Measurements from ENCODE around the gene CEP112. TPM values are rescaled to one million over a fixed set of nuclear protein-coding genes. Genes with fewer than 3 reads are reported as not detected.

The CEP112 gene
- total and polyA plus RNA-seq, 2 donors (not counting 1 experiment from before 2014, with no cell fraction given): 5.4 to 6.4 TPM

GRCh38 chr17:66207936-66208335, 16.0 kb upstream of the CEP112 start:
- Histone ChIP-seq H3K4me2 (ENCODE audit: extremely low read depth, insufficient read depth, low read length) (no peak overlapping the region), H3K9ac (ENCODE audit: insufficient read depth, low read length) (no peak overlapping the region), H2AFZ (ENCODE audit: low read length) (no peak overlapping the region), H3K9me3 (ENCODE audit: control insufficient read depth, insufficient read depth, low read depth, low read length) (no peaks in the 10 kb centered on the region), H3K79me2 (ENCODE audit: control insufficient read depth, insufficient read depth, low read length) (no peaks in the 10 kb centered on the region), H3K4me1 (ENCODE audit: control insufficient read depth, extremely low read depth, insufficient read depth, low read length) (no peaks in the 10 kb centered on the region), H3K27ac (ENCODE audit: insufficient read depth, low read length) (no peak overlapping the region), H3K36me3 (ENCODE audit: control insufficient read depth, insufficient read depth, low read length) (no peaks in the 10 kb centered on the region), H3K27me3 (ENCODE audit: control insufficient read depth, insufficient read depth, low read length) (no peaks in the 10 kb centered on the region), H3K4me3 (replicated peaks in 1 of 4; ENCODE audit: control extremely low read depth in 1 of 4, insufficient read depth in 1 of 4, low read depth in 3 of 4, low read length in 4 of 4) (no peak overlapping the region), H4K20me1 (ENCODE audit: control insufficient read depth, extremely low read depth, insufficient read depth, low read length) (no peaks in the 10 kb centered on the region)
- TF ChIP-seq EZH2 (IDR thresholded peaks at IDR 0.05; ENCODE audit: low read length, missing control alignments) (no peak), CTCF (conservative IDR thresholded peaks at IDR 0.05 in 1 of 2, IDR thresholded peaks at IDR 0.05 in 1 of 2; ENCODE audit: low read depth in 1 of 2, low read length in 2 of 2) (no peak)
- DNase-seq (ENCODE audit: low read depth in 2 of 2): no peak

GRCh38 chr17:66203274-66204015, 11.5 kb upstream of the CEP112 start:
- TF ChIP-seq EZH2 (IDR thresholded peaks at IDR 0.05; ENCODE audit: low read length, missing control alignments): no peak
- no peak for TF ChIP-seq CTCF (conservative IDR thresholded peaks at IDR 0.05 in 1 of 2, IDR thresholded peaks at IDR 0.05 in 1 of 2; ENCODE audit: low read depth in 1 of 2, low read length in 2 of 2)

GRCh38 chr17:66200685-66201092, 8.8 kb upstream of the CEP112 start:
- peak; percentile 80 to 86 for DNase-seq (ENCODE audit: low read depth in 2 of 2)
- no peaks in the 10 kb centered on the region for H4K20me1 ChIP-seq (ENCODE audit: control insufficient read depth, extremely low read depth, insufficient read depth, low read length)
- H3K27me3 ChIP-seq (ENCODE audit: control insufficient read depth, insufficient read depth, low read length): no peaks in the 10 kb centered on the region
- H3K79me2 ChIP-seq (ENCODE audit: control insufficient read depth, insufficient read depth, low read length): no peaks in the 10 kb centered on the region
- no peaks in the 10 kb centered on the region for H3K36me3 ChIP-seq (ENCODE audit: control insufficient read depth, insufficient read depth, low read length)
- no peaks in the 10 kb centered on the region for H3K9me3 ChIP-seq (ENCODE audit: control insufficient read depth, insufficient read depth, low read depth, low read length)
- no peak overlapping the region for H3K9ac ChIP-seq (ENCODE audit: insufficient read depth, low read length)
- no peak overlapping the region for H3K27ac ChIP-seq (ENCODE audit: insufficient read depth, low read length)
- H2AFZ ChIP-seq (ENCODE audit: low read length): no peak overlapping the region
- TF ChIP-seq EZH2 (IDR thresholded peaks at IDR 0.05; ENCODE audit: low read length, missing control alignments) (no peak), CTCF (conservative IDR thresholded peaks at IDR 0.05 in 1 of 2, IDR thresholded peaks at IDR 0.05 in 1 of 2; ENCODE audit: low read depth in 1 of 2, low read length in 2 of 2) (peak; percentile 75 to 76)
- no peak overlapping the region for H3K4me3 ChIP-seq (replicated peaks in 1 of 4; ENCODE audit: control extremely low read depth in 1 of 4, insufficient read depth in 1 of 4, low read depth in 3 of 4, low read length in 4 of 4)
- H3K4me1 ChIP-seq (ENCODE audit: control insufficient read depth, extremely low read depth, insufficient read depth, low read length): no peaks in the 10 kb centered on the region
- H3K4me2 ChIP-seq (ENCODE audit: extremely low read depth, insufficient read depth, low read length): no peak overlapping the region

More at GRCh38 chr17:66203274-66204015, 11.5 kb upstream of the CEP112 start:
- Histone ChIP-seq H3K79me2 (ENCODE audit: control insufficient read depth, insufficient read depth, low read length) (no peaks in the 10 kb centered on the region), H3K9me3 (ENCODE audit: control insufficient read depth, insufficient read depth, low read depth, low read length) (no peaks in the 10 kb centered on the region), H3K9ac (ENCODE audit: insufficient read depth, low read length) (no peak overlapping the region), H3K27me3 (ENCODE audit: control insufficient read depth, insufficient read depth, low read length) (no peaks in the 10 kb centered on the region), H2AFZ (ENCODE audit: low read length) (no peak overlapping the region), H3K4me2 (ENCODE audit: extremely low read depth, insufficient read depth, low read length) (no peak overlapping the region), H3K4me3 (replicated peaks in 1 of 4; ENCODE audit: control extremely low read depth in 1 of 4, insufficient read depth in 1 of 4, low read depth in 3 of 4, low read length in 4 of 4) (no peak overlapping the region), H3K36me3 (ENCODE audit: control insufficient read depth, insufficient read depth, low read length) (no peaks in the 10 kb centered on the region), H4K20me1 (ENCODE audit: control insufficient read depth, extremely low read depth, insufficient read depth, low read length) (no peaks in the 10 kb centered on the region), H3K27ac (ENCODE audit: insufficient read depth, low read length) (no peak overlapping the region), H3K4me1 (ENCODE audit: control insufficient read depth, extremely low read depth, insufficient read depth, low read length) (no peaks in the 10 kb centered on the region)
- DNase-seq (ENCODE audit: low read depth in 2 of 2): no peak

All from fibroblast of lung (primary cell).